ENCODE results near the gene ANKRD36.
A peak's percentile ranks its signal among the peaks of the same experiment; 100 is the strongest.
"Not testable (repeated sequence)": the region's sequence is repeated elsewhere in the genome, so short reads cannot be mapped to it uniquely, and the experiment has no call there.

ANKRD36 gene

DNA sequence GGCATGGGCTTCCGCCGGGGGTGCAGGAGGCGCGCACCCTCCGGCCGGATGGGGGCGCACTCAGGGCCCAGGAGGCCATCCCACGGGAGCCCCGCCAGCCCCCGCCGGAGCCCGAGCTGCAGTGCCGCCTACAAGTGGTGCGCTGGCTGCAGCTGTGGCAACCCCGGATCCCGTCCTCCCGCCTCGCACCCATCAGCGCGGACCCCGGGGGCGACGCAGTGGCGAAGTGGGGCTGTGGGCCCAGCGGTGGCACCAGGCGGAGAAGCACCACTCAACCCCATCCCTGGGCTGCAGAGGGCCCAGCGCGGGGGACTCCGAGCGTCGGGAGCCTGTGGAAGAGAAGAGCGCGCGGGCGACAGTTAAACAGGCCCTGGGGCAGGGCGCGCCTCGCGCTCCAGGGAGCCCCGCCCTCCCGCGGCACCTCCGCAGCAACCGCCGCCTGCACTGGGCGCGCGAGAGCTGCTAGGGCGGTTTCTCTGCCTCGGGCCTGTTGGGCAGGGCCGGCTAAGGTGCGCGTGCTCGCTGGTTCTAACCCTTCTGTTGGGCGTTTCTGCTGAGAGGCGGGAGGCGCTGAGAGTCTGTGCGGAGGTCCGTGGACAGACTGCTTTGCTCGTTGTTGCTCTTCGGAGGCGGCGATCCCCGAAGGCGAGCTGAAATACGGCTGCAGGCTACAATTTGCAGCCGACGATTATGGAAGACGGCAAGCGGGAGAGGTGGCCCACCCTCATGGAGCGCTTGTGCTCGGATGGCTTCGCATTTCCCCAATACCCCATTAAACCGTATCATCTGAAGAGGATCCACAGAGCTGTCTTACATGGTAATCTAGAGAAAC is at the start of gene ANKRD36:
Gene ANKRD36, plus strand, starts transcription at position 104 of the 832 bp plus-strand sequence. Its CDS starts 587 bp downstream, at position 691.
- not testable (repeated sequence) for DNase-seq

- not testable (repeated sequence) for DNase-seq
Observed at GRCh38 chr2:97066030-97066429, 46.9 kb upstream of the ANKRD36 start.

DNA sequence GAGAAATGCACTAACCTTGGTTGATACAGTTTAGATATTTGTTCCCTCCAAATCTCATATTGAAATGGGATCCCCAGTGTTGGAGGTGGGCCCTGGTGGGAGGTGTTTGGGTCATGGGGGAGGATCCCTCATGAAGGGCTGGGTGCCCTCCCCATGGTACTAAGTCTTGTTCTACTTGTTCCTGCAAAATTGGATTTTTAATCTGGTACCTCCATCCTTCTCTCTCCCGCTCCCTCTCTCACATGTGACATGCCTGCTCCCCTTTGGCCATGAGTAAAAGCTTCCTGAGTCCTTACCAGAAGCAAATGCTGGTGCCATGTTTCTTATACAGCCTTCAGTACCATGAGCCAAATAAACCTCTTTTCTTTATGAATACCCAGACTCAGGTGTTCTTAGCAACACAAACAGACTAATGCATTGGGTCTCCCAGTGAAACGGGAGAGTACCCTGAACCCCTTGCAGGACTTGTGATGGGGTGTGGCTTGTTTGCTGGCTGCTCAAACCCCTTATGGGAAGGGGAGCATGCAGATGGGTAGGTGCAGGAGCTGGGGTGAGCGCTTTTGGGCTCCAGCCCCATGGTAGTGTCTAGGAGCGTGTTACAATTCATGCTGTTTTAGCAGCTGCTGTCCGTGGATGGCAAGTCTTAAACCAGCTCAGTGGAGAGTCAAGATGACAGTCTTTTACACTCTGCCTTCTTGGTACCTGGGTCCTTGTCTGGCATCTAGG is 45.5 kb upstream of the ANKRD36 start:
- DNase-seq = no peak

DNA sequence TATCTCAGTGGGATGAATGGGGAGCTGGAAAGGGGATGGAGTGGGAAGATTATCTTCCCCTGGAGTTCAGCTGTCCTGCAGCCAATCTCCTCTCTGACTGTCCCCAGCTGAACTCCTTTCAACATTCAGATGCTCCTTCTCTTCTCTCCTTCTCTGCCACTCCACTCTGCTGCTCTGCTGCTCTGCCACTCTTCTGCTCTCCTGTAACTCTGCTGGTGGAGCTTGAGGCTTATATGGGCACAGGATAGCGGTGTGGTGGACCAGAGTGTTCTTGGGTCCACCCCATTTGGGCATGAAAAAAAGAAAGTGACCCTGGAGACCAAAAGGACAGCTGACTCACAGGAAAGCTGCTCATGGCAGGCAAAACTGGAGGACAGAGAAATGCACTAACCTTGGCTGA is 44.9 kb upstream of the ANKRD36 start:
- no peak for DNase-seq

DNA sequence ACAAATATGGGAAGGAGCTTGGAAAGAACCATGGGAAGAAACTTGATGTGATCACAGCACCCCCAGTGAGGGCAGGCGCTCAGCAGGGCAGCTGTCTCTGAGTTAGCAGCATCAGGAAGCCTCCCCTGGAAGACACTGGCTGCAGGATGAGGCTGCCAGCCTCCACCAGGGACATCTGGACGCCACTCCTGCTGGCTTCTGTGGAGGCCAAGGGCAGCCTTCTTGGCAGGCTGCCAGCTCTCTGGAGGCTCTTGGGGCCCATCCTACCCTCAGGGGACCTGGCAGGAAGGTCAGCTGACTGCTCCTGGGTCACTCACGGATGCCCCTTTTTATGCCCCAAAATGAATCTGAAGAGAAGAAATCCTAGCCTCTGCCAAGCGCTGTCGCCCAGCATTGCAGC is 44.2 kb upstream of the ANKRD36 start:
- DNase-seq = not testable (repeated sequence)

DNA sequence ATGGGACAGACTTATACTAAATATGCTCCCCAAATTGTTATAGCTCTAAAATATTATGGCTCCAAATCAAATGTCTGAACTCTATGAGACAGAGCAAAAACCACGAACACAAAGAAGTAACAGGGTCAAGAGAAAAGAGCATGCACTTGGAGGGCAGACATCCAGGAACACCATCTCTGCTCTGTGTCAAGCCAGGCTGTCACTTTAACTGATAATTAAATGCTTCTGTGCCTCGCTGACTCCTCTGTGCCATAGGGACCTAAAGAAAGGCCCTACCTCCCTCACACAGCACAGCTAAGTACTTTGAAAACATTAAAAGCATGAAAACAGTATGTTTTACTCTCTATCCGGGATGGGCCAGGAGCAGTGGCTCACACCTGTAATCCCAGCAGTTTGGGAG is 42.0 kb upstream of the ANKRD36 start:
- not testable (repeated sequence) for DNase-seq

DNA sequence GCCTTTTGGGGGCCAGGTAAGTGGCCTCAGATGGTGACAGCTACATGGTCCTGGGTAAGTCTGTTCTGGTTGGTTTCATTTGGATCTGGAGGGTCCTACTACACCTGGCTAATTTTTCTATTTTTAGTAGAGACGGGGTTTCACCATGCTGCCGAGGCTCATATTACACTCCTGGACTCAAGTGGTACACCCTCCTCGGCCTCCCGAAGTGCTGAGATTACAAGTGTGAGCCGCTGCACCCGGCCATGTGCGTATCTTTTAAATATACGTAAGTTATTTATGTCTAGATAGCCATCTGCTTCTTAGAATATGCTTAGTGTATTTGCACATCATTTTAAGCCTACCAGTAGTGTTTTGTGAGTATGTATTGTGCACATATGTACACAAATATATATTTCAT is 35.7 kb upstream of the ANKRD36 start:
- DNase-seq = not testable (repeated sequence)

- DNase-seq = not testable (repeated sequence)
Observed at GRCh38 chr2:97080855-97081254, 32.1 kb upstream of the ANKRD36 start.

DNA sequence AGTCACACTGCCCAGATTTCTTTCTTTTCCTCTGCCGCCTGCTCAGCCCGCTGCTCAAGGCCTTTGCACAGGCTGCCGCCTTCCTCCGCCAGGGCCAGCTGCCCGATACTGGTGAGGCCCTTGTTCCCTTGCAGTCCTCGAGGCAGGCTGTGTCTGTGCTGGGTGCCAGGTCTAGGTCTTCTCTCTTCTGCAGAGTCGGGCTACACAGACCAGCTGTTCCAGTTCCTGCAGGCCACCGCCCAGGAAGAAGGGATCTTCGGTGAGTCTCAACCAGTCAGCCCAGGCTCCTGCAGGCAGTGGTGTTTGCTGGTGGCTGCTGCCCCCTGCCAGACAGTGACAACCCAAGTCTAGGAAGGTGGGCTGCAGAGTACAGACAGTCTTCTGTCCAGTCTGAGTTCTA is 30.7 kb upstream of the ANKRD36 start:
- not testable (repeated sequence) for DNase-seq

DNA sequence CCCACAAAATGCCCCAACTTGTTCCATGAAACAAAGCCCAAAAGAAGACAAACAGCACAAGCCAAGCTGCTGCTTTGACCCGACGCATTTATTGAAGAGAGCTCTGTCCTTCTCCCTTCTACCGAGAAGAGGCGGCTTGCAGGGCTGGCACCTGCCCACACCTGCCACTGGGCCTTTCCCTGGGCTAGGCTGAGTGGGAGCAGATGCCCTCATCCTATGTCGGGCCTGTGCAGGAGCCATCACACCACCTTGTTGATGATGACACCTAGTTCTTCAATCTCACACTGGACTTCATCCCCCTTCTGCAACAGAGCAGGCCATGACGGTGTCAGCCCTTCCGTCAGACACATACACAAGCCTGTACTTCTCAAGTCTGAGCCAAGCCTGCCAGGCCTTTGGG is 29.4 kb upstream of the ANKRD36 start:
- not testable (repeated sequence) for DNase-seq

GRCh38 chr2:97085093-97085492 is 27.9 kb upstream of the ANKRD36 start:
- not testable (repeated sequence) for DNase-seq

GRCh38 chr2:97088706-97089105 is 24.2 kb upstream of the ANKRD36 start:
- not testable (repeated sequence) for DNase-seq

DNA sequence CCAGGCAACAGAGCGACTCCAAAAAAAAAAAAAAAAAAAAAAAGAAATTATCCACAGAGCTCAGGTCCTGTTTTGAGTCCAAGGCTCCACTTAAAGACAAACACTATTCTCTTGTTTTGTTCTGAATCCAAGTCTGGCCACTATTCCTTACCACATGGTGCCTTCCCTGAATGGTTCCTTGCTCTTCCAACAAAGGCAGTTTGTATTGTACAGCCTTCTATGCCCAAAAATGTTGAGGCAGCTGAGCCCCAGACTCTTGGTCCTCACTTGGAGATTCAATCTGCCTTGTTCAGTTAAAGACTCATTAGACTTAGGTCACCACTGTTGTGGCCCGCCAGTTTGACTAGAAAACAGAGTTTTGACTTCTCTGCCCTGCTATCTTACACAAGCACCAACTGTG is 20.0 kb upstream of the ANKRD36 start:
- DNase-seq = not testable (repeated sequence)

GRCh38 chr2:97093983-97094771 is 18.8 kb upstream of the ANKRD36 start:
- DNase-seq = not testable (repeated sequence)

DNA sequence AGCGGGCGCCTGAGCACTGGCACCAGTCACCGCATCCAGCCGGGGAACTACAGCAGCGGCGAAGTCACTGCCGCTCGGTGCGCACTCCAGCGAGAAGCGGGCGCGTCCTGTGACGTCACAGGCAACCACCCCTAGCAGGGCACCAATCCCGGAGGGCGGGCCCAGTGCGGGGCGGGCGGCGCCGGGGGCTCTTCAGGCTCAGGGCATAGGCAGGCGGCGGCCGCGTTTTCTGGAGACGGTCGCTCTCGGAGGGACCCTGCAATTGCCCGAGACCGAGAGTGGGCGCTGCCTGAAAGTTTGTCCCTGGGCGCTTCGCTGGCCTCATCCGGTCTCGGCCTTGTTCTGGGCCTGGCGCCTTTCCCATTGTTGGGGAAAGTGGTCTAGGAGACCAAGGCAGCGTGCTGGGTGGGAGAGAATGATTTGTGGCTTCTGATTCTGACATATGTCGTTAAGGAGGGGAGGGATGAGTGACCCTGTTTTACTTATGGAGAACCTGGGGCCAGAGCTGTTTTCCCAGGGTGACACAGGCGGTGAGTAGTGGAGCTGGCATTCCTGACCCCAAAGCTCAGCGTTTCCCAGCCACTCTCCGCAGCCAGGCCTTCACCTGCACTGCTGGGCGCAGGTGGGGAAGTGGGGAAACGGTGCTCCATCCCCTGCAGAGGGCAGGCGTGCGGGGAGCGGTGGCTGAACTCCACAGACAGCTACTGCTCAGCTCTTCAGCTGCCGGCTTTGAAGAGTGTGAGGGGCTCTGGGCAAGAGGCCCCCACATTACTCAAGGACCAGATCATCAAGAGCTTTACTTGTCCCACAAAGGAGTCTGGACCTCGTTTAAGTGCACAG is 18.0 kb upstream of the ANKRD36 start, which contains the start of gene FAHD2B:
Gene FAHD2B, minus strand, starts transcription at position 111 of the 840 bp plus-strand sequence. CDS start 3,176 bp downstream, outside the sequence.
- DNase-seq = peak; percentile 45

DNA sequence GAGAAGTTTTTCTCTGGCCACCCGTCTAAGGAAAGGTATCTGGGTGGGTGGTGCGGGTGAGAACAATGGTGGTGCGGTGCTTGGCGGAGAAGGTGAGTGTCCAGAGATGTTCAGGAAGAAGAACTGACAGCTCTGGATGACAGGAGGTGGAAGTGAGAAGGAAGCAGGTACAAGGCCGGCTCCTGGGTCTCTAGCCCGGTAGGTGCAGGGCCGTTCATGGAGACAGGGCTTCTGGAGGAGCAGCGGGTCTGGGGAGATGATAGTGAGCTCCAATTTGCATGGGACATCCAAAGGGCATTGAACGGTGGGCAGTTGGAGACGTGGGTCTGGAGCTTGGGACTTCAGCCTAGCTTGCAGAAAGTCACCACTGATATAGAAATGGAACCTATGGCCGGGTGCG is 17.3 kb upstream of the ANKRD36 start:
- DNase-seq = no peak

- not testable (repeated sequence) for DNase-seq
Observed at GRCh38 chr2:97098786-97099372, 14.1 kb upstream of the ANKRD36 start.

DNA sequence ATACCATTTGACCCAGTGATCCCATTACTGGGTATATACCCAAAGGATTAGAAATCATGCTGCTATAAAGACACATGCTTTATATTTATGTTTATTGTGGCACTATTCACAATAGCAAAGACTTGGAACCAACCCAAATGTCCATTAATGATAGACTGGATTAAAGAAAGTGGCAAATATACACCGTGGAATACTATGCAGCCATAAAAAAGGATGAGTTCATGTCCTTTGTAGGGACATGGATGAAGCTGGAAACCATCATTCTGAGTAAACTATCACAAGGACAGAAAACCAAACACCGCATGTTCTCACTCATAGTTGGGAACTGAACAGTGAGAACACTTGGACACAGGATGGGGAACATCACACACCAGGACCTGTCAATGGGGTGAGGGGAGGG is 6.1 kb upstream of the ANKRD36 start:
- not testable (repeated sequence) for DNase-seq

GRCh38 chr2:97111246-97111645 is 1.7 kb upstream of the ANKRD36 start:
- DNase-seq = not testable (repeated sequence)

DNA sequence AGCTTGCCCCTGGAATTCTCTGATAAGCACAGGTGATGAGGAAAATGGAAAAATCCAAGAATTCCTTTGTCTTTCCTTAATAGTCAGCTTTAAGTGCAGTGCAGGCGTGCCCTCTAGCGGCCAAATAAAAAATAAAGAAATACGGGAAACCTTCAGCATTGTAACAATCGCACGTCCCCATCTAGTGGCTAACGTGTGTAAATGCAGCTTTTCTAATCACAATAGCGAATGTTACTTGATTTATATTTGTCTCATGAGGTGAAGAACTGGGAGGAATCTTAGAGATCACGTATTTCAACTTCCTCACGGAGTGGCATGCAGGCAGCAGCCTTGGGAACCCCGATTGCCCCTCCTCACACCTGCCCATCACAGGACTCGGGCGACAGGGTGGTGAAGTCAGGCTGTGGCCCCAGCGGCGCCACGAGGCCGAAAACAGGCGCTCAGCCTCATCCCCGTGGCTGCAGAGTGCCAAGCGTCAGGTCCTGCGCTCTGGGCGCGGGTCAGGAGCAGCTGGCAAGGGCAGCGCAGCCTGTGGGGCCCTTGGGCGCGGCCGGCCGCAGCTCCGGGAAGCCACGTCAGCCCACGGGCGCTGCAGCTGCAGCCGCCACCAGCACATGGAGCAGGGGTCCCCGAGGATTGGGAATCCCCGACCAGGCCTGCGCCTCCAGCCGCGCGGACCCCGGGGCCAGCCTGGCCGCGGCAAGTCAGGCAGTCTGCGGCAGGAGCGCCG is 468 bp upstream of the ANKRD36 start:
- DNase-seq = not testable (repeated sequence)

- DNase-seq = not testable (repeated sequence)
Observed at GRCh38 chr2:97113882-97114255, 916 bp downstream of the ANKRD36 start.
